GM19372 (cell line): ENCODE results near the gene CYB5B.
A peak's percentile ranks its signal among the peaks of the same experiment; 100 is the strongest.

Source experiments
- ATAC-seq: cut with Tn5 transposase; IDR thresholded peaks from one replicate; pipeline ENCODE4 v1.9.1; 2021; ENCODE audit warnings: mild to moderate bottlenecking, low read depth, moderate library complexity; ENCODE audit not compliant: unreplicated experiment

CYB5B gene, protein sequence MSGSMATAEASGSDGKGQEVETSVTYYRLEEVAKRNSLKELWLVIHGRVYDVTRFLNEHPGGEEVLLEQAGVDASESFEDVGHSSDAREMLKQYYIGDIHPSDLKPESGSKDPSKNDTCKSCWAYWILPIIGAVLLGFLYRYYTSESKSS

DNA sequence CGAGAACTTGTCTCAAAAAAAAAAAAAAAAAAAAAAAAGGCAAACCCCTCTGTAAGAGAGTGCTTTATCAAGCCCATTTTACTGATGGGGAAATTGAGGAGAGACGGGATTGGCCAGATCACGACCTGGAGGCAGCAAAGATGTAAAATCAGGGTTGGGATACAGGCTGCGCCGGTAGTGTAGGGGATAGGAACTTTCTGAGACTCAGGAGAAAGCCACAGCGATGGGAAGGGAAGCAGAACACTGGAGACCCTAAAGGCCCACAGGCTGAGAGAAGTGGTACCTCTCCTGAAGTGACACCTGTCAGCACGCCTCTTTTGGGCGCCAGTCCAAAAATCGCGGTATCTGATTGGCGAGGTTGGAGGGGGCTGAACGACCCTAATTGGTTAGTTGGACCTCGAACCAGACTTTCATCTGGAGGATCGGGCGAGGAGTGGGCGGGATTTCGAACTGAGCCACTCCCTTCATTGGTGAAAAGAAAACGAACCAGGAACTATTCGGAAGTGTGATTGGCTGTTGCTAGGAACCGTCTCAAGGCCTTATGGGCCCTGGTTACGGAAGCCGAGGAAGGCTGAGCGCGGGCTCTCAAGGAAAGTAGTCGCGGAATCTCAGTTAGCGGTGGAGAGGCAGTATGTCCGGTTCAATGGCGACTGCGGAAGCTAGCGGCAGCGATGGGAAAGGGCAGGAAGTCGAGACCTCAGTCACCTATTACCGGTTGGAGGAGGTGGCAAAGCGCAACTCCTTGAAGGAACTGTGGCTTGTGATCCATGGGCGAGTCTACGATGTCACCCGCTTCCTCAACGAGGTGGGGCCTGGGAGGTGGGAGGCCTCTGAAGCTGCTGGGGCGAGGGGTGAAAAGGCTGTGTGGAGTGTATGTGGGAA, at the start of gene CYB5B:
TSS of gene CYB5B (plus strand) at position 567 of the 882 bp plus-strand sequence. CDS start at position 632, 65 bp downstream.
- ATAC-seq: peak; percentile 94

DNA sequence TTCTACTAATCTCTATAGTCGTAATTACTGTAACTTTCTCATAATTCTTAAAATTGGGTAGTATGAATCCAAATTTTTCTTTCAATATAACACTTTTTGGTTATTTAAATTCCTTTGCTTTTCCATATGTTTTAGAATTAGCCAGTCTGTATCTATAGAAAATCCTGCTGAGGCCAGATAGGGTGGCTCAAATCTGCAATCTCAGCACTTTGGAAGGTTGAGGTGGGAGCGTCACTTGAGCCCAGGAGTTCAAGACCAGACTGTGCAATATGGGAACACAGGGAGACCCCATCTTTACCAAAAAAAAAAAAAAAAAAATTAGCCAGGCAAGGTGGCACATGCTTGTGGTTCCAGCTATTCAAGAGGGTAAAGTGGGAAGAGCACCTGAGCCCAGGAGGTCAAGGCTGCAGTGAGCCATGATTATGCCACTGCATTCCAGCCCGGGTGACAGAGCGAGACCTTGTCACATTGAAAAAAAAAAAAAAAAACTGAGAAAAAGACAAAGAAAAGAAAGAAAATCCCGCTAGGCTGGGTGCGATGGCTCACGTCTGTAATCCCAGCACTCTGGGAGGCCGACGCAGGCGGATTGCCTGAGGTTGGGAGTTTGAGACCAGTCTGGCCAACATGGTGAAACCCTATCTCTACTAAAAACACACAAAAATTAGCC, 47.9 kb upstream of the CYB5B start:
- no peak for ATAC-seq

DNA sequence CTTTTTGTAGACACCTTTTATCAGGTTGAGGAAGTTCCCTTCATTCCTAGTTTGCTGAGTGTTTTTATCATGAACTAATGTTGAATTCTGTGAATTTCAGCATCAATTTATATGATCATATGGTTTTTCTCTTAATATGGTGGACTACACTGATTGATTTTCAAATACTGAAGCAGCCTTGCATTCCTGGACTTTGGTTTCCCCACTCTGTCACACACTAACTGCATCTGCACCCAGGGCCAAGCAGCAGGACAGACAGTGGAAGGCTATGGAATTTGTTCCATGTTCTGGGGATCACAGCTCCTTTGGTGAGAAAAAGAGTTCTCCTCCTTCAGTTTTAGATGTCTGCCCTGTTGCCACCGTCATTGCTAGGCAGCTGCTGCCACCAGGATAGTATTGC, 46.4 kb upstream of the CYB5B start:
- no peak for ATAC-seq

DNA sequence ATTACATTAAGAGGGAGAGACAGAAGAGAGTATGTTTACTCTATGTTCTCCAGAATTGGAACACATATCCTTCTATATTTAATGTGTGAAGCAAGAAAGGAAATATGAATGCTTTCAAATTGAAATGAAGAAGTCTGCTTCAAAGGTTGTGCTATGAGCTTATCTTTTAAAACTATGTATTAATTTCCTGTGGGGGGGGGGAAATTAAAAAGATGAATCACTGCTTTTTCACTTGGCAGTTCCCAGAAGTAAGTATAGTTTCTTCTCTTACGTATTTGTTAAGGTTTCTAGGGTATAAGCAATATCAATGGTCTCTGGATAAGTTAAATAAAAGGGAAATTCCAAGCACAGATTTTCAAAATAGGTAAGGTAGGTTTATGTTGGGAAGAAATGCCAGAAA, 45.7 kb upstream of the CYB5B start:
- ATAC-seq: no peak

DNA sequence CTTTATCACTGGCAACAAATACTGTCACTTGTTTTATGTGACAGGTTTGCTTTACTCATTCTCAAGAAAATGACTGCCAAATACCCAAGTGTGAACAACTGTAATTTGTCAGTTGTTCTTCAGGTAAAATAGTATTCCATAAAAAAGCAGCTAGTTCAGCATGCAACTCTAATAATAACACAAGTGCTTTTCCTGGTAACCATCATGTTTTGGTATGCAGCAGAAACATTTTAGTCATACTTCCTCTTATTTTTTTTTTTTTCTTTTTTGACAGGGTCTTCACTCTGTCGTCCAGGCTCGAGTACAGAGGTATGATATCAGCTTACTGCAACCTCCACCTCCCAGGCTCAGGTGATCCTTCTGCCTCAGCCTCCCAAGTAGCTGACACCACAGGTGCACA, 43.2 kb upstream of the CYB5B start:
- no peak for ATAC-seq

DNA sequence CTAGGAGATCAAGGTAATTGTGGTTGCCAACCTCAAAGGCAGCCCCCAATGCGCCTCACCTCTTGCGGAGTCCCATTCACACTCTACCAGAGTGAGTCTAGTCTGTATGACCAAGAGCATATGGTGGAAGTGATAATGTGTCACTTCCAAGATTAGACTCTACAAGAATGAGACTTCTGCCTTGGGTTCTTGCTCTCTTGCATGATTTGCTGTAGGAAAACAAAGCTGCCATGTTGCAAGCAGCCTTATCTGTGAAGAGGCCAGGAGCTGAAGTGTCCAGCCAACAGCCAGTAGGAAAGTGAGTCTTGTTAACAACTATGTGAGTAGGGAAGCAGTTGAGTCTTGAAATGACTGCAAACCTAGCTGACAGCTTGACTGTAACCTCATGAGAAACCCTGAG, 42.0 kb upstream of the CYB5B start:
- no peak for ATAC-seq

DNA sequence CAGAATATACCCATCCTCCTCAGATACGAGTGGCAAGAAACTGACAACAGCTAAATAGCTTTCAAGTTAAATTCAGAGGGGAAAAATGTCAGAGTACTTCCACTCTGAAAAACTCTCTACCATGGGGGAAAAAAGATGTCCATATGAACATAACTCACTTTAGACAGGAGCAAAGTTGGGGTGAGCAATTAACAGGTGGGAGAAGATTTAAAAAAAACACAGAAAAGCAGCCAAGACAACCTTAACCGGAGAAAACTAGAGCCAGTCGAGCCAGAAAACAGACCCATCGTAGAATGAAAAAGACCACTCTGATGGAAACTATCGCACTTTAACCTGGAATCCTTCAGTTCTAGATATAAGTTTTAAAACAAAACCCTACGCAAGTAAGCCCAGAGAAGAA, 39.4 kb upstream of the CYB5B start:
- ATAC-seq: no peak

DNA sequence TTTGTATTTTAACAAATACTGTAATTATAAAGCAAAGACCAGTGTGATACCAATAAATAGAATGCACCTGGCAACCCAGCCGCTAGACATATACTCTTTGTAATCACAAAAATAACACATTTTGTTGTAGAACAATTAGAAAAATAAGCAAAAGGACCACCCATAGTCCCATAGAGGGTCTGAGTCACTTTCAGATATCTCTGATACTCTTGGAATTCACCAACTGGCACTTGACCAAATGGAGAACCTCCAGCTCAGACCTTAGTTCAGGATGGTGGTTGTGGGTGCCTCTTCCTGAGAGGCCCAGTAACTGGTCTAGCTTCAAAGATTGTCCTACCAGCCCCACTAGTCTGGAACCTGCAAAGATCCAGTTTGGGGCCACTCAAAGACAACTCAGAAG, 37.8 kb upstream of the CYB5B start:
- ATAC-seq: no peak

DNA sequence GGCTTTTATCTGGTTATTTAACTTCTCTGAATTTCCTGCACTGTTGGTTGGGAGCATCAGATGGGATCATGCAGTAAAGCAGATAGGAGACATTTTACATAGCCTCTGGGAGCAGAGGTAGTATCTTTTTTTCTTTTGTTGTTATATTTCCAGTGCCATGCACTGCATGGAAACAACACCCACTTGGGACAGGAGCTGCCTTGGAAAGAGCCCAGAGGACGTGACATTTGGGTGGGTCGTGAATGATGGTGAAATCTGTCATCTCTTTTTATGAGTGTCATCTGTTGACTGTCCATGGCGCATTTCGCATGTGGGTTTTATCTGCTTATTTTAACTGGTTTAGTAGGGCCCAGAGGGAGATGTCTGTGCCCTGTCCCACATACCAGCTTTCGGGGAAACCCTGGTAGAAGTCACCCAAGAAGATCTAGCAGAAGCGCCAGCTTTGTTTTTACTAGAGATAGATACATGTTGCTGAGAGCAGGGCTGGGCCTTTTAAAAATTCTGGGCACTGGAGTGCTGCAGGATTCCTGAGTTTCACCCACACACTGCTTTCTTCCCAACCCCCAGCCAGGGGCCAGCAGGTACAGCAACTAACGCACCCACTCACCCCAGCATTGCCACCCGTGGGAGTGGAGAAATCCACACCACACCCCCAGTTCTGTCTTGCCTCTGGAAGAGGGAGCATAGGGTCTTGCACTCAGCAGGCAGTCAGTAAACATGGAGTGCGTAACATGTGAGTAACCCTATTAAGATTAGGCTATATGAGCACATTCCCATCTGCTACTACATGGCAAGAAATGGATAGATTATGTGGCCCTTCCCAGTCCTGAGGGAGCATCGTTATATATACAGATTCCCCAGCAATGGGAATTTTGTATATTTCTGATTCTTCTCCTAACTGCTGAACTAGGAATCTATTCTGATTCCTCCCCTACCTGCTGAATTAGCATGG, 30.2 kb upstream of the CYB5B start:
- ATAC-seq: no peak

DNA sequence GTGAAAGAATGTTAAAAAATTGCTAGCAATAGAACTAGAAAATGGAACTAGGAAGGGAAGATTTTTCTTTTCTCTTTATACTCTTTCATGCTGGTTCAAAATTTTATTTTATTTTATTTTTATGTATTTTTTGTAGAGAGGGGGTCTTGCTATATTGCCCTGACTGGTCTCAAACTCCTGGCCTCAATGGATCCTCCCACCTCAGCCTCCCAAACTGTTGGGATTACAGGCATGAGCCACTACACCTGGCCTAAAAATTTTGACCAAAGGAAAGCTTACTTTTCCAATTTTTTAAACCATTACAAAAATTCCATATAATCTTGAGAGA, 28.6 kb upstream of the CYB5B start:
- ATAC-seq: no peak

DNA sequence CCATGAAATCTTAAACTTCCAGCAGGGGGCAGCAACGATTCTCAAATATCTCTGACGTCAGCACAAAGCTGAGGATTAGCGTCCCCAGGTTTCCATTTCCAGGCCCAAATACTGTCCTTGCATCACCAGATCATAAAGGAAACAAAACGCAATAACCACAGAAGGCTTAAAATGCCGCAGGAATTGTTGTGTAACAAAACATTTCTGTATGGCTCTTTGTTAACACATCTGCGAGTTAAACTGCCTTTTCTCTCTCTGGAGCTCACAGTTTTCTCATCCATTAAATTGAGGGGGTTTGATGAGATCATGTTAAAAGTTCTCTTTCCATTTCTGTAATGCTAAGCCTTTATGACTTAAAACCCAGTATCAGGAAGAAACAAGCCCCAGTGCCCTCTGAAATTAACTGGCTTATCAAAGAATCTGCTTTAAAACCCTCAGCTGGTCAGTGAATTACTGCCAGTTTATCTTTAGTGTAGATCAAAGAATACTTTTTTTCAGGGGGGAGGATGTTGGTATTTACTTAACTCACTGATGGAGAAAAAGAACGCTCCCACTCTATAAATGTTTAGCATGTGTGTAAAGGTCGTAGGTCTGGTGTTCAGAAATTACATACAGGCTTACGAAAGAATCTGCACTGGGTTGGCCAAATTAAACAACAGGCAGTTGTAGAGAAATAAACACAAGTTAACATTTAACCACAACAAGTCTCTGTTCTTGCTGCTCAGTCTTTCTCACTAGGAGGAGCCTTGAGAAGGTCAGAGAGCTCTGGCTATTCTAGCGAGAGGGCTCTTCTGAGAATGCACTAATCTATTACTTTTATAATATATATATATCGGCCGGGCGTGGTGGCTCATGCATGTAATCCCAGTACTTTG, 28.0 kb upstream of the CYB5B start:
- ATAC-seq: no peak

DNA sequence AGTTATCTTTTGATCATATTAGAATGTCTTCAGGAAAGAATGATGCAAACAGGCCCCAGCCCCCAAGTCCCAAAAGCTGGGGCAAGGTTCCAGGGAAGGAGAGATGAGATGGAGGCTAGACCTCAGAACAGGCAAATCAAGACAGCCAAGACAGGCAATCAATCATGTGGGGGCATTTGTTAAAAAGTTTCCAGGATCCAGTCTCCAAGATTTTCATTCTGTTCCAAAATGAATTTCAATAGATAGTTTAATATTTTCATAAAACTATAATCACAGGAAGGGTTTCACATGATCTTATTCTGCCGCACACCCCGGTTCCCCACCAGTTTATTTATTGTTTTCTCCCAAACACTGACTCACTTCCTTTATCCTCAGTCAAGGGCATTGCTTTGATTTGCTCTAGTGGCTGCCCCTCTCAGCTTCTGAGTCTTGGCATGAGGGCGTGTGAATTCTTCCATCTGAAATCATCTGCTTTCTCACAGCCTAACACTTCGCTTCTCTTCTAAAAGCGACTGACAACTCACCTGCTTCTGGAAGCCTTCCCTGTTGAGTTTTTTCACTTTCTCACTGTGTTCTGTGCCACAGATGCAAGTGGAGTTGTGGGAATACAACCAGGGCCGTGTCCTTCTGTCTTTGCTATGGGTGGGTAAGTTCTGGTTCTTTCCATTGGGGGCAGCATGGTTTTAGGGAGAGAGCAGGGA, 26.4 kb upstream of the CYB5B start:
- no peak for ATAC-seq

DNA sequence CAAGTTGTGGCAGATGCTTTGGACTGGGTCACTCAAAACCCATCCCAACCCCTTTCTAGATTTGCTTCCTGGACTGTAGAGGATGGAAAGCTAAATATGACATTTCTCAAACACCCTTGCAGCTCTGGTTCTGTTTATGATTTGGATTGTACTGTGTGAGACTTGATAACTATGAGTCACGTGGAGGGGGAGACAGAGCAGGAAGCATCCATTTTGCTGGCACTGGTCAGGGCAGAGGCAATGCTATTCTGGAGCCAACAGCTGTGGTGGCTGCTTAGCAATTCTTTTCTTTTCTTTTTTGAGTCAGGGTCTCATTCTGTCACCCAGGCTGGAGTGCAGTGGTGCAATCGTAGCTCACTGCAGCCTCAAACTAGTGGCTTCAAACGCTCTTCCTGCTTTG, 25.1 kb upstream of the CYB5B start:
- ATAC-seq: no peak

DNA sequence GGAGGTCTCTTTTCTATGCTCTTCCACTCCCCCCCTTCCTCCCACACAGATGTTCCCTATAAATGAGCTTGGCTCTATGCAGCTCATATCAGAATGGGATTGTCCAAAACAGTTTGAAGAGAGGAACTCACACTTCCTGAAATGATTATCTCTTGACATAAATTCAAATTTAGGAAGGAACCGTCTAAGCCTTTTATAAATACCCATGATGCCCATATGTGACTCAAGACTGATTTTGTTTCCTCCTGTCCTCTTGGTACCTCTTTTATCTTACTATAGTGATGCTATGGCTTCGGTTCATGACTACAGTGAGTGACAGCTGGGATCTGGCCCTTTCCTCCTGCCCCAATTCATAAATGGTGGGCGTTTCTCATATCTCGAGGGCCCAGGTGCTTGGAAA, 22.0 kb upstream of the CYB5B start:
- ATAC-seq: no peak

DNA sequence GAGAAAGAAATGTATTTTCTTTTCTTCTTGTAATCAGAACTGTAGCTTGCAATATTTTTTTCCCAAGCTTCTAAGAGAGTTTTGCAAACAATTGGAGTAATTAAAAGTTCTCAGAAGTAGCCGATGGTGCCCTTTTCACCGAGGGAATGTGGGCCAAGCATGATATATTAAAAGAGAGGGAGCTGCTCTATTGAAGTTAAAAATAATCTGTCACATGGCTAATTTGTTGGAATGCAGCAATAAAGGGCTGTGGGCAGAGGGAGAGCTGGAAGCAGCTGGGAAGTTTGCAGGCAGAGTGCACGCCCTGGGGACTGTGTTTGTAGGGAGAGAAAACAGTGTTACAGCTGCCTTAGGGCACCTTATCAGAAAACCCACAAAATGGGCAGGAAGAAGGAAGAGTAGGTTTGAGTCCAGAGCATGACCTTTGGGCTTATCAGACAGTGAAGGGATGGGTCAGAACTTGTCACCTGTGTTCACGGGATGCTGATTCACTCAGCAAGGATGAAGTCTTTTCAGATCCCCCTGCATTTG, 20.1 kb upstream of the CYB5B start:
- ATAC-seq: no peak

DNA sequence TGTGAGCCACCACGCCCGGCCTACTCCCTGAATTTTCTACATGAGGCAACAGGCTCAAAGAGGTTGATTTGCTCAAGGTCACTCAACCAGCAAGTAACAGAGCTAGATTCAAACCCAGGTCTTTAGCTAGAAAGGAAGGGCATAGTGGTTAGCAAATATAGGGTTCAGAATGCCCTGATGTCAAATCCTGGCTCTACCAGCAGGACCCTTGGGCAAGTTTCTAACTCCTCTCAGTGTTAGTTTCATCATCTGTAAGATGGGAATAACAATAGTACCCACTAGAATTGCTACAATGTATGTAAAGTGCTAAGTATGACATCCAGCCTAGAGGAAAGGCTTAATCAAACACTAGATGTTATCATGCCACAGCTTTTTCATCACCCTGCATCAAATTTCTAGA, 19.1 kb upstream of the CYB5B start:
- no peak for ATAC-seq

DNA sequence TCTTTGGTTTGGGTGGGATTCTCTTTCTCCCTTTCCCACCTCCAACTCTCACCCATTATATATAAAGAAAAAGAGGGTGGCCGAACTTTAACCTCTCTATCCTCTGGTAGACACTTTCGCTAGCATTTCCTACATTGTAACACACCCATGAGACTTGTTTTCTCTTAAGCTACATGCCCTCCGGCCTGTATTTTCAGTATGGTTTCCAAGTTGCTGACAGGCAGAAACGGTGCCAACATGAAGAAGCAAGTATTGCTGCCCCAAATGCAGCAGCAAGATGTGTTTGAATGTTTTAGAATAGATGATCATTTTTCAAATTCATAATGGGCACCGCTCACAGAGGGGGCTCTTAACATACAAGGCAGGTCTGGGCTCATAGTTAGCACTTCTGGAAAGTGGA, 18.7 kb upstream of the CYB5B start:
- no peak for ATAC-seq

DNA sequence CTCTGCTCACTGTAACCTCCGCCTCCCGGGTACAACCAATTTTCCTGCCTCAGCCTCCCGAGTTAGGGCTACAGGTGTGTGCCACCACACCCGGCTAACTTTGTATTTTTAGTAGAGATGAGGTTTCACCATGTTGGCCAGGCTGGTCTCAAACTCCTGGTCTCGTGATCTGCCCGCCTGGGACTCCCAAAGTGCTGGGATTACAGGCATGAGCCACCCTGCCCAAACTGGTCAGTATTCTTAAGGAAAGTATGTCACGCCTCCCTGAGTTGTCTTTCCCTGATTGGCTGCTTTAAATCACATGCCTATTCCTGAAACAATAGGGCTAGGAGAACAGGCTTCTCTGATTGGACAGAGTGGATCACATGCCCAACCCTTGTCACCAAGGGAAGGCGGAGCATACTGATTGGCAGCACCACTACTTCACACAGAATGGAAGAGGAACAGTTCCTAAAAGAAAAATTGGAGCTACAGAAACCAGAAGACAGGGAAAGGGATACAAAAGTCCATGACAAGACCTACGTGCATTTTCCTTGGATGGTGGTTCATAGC, 17.6 kb upstream of the CYB5B start:
- no peak for ATAC-seq
